Panc1 (cell line): ENCODE measurements around the gene HIPK4.

ENCODE experiments used
- SIN3A ChIP-seq: IDR thresholded peaks from 2 replicates; pipeline ENCODE4 v1.6.1; 2012; ENCODE audit warnings: low read depth, mild to moderate bottlenecking, low read length, moderate library complexity, borderline replicate concordance; ENCODE audit not compliant: insufficient read depth
- TF ChIP-seq, protein P1 (sequence below): fragments of 450-650 bp; IDR thresholded peaks from 2 replicates; pipeline ENCODE4 v1.5.1; 2017; ENCODE audit warnings: mild to moderate bottlenecking

DNA sequence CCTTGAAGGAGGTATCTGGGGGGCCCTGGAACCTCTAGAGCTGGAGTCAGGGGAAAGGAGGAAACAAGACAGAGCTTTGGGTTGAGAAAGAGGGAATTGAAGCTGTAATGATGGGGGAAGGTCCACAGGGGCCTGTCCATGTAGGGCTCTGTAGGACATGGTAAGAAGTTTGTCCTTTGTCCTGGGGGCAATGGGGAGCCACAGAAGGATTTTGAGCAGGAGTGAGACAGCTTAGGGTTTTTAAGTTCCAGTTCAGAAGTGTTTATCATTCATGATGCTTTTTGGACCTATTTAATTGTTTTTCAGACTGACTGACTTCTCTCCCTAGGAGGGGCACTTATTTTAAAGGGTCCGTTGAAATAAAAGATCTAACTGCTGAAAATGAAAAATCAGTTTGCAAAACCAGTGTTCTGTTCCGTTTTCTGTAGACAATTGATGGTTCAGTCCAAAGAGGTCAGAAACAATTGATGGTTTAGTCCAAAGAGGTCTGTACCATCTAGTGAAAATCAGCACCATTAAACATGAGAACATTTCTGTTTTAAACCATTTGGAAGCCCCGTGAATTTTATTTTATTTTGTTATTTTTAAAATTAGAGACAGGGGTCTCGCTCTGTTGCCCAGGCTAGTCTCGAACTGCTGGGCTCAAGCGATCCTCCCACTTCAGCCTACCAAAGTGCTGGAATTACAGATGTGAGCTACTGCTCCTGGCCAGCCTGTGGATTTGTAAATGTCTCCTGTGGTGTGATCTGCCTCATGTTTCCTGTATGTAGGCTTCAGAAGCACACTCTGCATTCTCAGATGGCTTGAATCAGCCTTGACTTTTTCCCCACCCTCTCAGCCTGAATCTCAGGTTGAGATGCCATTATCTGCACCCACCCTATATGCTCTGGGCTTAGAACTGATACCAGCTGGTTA lies 33.0 kb downstream of the HIPK4 start:
- TF ChIP-seq, protein P1, sequence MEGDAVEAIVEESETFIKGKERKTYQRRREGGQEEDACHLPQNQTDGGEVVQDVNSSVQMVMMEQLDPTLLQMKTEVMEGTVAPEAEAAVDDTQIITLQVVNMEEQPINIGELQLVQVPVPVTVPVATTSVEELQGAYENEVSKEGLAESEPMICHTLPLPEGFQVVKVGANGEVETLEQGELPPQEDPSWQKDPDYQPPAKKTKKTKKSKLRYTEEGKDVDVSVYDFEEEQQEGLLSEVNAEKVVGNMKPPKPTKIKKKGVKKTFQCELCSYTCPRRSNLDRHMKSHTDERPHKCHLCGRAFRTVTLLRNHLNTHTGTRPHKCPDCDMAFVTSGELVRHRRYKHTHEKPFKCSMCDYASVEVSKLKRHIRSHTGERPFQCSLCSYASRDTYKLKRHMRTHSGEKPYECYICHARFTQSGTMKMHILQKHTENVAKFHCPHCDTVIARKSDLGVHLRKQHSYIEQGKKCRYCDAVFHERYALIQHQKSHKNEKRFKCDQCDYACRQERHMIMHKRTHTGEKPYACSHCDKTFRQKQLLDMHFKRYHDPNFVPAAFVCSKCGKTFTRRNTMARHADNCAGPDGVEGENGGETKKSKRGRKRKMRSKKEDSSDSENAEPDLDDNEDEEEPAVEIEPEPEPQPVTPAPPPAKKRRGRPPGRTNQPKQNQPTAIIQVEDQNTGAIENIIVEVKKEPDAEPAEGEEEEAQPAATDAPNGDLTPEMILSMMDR: no peak
- TF ChIP-seq SIN3A: no peak
